HG03378 (cell line): Measurements from ENCODE around the gene CDS1.
"Not testable (repeated sequence)": the region's sequence is repeated elsewhere in the genome, so short reads cannot be mapped to it uniquely, and the experiment has no call there.

ENCODE experiments used
- ATAC-seq: cut with Tn5 transposase; IDR thresholded peaks from one replicate; pipeline ENCODE4 v1.9.1; 2021; ENCODE audit warnings: mild to moderate bottlenecking, moderate library complexity; ENCODE audit not compliant: unreplicated experiment

Gene CDS1

DNA sequence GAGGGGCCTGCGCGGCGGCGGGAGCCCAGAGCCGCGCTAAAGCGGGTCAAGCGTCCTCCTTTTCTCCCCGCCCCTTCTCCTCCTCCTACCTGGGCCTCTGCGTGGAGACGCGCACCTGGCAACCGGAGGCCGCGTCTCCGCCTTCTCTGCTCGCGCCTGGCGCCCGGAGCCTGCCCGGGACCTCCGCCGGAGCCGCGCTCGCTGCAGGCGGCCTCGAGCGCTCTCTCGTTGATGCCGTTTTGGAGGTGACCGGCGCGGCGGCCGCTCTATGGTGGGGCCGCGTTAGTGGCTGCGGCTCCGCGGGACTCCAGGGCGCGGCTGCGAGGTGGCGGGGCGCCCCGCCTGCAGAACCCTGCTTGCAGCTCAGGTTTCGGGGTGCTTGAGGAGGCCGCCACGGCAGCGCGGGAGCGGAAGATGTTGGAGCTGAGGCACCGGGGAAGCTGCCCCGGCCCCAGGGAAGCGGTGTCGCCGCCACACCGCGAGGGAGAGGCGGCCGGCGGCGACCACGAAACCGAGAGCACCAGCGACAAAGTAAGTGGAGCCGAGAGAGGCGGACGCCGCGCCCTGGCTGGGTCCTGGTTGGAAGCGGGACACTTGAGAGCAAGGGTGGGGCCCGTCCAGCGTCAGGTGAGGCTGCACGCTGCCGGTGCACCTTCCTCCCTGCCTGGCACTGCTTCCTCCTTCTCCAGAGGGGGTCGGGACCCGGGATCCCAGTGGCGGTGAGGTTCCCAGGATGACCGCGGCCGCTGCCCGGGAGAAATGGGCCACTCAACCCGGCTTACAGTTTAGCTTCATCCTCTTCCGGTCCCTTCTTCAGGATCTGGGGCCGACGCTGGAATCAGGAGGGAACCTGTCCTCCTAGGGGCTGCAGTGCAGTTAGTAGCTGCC is at the start of gene CDS1:
Gene CDS1, plus strand, starts transcription at position 140 of the 888 bp plus-strand sequence. Its CDS starts 275 bp downstream, at position 415.
- ATAC-seq, result peak; percentile 35

DNA sequence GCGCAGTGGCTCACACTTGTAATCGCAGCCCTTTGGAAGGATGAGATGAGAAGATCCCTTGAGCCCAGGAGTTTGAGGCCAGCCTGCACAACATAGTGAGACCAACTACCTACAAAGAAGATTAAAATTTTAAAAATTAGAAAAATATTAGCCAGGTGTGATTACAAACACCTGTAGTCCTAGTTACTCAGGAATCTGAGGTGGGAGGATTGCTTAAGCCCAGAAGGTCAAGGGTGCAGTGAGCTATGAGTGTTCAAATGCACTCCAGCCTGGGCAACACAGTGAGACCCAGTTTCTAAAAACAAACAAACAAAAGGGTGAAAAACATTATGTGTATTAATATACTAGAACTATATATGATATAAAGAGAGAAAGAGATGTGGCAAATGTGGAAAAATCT is 47.0 kb upstream of the CDS1 start:
- no peak for ATAC-seq

GRCh38 chr4:84545093-84545492 is 37.8 kb upstream of the CDS1 start:
- ATAC-seq, result no peak

DNA sequence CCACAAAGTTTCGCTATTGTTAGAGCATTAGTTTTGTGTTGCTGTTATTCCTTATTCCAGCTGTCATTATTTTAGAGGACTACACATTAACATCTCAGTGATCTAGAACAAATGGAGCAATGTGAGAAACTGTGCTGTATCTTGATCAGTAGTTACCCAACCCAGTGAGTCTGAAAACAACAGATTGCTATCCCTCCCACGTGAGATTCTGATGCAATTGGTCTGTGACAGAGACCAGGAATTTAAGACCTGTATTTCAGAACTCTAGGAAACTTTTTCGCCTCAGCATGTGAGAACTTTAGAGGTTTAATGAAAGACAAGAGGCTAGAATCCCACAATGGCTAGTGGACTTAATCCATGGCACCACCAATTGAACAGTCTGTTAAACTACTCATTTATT is 35.7 kb upstream of the CDS1 start:
- no peak for ATAC-seq

DNA sequence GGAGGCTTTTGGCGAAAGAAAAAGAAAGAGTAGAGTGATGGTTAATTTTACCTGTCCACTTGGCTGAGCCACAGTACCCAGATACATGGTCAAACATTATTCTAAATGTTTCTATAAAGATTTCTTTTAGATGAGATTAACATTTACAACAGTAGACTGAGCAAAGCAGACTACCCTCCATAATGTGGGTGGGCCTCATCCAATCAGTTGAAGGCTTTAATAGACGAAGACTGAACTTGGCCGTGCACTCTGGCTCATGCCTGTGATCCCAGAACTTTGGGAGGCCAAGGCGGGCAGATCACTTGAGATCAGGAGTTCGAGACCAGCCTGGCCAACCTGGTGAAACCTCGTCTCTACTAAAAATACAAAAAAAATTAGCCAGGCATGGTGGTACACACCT is 33.7 kb upstream of the CDS1 start:
- ATAC-seq, result not testable (repeated sequence)

GRCh38 chr4:84562156-84562555 is 20.8 kb upstream of the CDS1 start:
- ATAC-seq, result no peak

DNA sequence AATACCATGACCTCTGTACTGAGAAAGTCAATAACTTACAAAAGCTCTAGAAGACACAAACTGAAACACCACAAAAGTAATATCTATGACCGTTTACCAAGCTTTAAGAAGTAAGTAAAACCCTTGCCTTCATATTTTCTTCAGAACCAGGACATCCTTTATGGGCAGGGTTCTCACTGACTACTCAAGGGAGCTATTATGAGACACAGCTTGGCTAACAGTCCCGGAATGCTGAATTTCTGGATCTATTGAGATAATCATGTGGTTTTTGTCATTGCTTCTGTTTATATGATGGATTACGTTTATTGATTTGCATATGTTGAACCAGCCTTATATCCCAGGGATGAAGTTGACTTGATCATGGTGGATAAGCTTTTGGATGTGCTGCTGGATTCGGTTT is 19.9 kb upstream of the CDS1 start:
- ATAC-seq, result no peak

GRCh38 chr4:84565951-84566350 is 17.0 kb upstream of the CDS1 start:
- ATAC-seq, result no peak

- no peak for ATAC-seq
These were observed 14.4 kb upstream of the CDS1 start for GRCh38 chr4:84568496-84568895.

GRCh38 chr4:84569009-84569408 is 13.9 kb upstream of the CDS1 start:
- ATAC-seq, result no peak

GRCh38 chr4:84573385-84574068 is 9.4 kb upstream of the CDS1 start:
- no peak for ATAC-seq

GRCh38 chr4:84574069-84574720 is 8.7 kb upstream of the CDS1 start:
- no peak for ATAC-seq

GRCh38 chr4:84578540-84579402 is 4.2 kb upstream of the CDS1 start:
- ATAC-seq, result no peak

- no peak for ATAC-seq
These were observed 3.5 kb upstream of the CDS1 start for GRCh38 chr4:84579403-84579776.

DNA sequence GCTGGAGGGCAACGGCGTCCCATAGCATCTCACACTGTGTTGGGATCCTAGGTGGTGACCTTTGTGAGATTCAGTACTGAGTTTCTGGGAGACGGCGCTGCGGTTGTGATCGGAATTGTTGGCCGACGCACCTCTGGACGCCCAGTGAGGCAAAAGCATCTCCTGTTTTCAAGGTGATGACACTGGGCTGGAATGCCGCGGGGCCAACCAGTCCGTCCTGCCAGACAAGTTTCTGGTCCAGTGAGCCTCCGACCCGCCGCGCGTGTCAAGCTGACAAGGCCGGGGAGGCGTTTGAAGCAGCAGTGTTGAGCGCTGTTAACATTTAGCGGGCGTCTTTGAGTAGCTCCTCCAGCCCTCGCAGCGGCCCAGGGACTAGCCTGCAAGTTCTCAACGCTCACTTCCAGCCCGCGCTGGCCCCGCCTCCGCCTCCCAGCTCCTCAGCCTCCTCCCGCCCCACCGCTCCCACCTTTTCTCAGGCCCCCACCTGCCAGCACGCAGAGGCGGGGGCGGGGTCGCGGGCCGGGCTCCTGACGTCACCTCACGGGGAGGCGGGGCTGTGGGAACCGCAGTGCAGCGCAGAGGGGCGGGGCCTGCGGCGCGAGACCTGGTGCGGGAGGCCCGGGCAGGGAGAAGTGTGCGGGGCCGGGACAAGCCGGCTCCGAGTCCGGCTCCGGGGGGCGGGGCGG is 482 bp upstream of the CDS1 start:
- ATAC-seq, result peak; percentile 61

DNA sequence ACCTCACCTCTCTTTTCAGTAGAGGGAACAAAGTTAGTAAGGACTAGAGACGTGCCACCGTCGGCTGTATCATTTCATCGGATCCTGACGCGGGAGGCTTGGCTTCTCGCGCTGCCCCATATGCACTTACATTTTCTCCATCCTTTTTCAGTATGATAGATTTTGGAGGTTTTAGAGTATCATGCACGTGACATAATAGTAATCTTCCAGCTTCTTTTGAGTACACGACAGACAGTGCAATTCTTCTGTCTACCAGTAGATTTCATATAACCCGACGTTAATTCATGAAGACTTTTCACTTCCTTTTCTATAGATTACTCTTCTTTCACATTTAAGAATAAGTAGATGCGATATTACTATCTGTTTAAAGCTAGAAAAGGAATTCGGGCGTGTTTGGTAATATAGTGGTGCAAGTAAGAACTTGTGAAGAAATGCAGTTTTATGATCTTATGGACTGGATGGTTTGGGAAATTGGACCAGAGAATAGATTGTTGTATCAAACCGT is 1.0 kb downstream of the CDS1 start:
- ATAC-seq, result no peak

DNA sequence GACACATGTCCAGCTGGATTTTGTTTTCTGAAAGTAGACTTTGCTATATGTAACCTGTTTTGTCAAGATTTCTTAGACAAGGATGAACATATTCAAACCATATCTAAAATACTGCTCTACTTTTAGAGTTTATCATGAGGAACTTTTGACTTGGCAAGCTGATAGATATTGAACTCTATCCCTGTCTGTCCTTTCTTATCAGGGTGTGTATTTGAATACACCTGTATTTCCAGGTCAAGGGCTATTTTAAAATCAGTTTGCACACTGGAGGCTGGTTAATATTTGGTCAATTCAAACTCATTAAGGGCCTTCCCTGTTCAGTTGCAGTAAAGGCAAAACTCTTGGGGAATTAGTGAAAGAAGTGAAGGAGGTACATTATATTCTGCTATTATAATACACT is 2.3 kb downstream of the CDS1 start:
- ATAC-seq, result no peak

- no peak for ATAC-seq
These were observed 11.8 kb downstream of the CDS1 start for GRCh38 chr4:84594724-84595123.

DNA sequence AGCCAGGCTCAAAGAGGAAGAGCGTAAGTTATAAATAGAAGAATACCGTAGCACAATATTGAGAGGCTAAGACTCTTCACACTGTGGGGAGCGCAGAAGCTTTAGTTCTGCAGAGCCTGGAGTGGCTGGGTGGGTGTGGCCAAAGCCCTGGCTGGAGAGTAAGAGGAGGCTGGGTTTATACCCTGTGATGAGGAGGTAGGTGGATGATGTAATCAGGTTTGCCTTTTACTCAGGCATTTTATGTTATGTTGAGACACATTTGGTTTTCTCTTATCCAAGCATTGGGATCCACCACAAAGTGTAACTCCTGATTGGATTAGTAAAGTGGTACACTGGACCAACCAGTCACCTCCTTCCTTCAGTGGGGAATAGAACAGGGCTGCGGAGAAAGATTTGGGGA is 13.9 kb downstream of the CDS1 start:
- no peak for ATAC-seq

DNA sequence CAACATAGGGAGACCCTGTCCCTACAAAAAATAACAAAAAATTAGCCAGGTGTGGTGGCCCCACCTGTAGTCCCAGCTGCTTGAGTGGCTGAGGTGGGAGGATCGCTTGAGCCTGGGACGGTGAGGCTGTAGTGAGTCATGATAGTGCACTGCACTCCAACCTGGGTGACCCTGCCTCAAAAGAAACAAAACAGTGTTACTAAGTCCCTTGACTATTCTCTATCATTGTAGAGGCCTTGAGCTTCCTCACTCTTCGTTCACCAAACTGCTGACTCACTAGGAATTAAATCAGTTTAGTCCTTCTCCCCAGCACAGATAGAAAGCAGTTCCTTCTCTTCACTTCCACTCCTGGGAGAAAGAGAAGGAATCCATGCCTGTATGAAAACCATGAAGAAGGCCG is 14.5 kb downstream of the CDS1 start:
- ATAC-seq, result no peak
